HCT116 (cell line): Measurements from ENCODE around the gene ELOB. TPM values are rescaled to one million over a fixed set of nuclear protein-coding genes. Genes with fewer than 3 reads are reported as not detected.

Source experiments
- ATAC-seq: fragments of 200-7000 bp; cut with Tn5 transposase; 2 replicates; pipeline ENCODE4 v1.9.1; 2020; ENCODE audit warnings: mild to moderate bottlenecking, moderate library complexity
- BruUV-seq: library from RNA; stranded (reverse); fragments of 400-500 nt; replicated peaks from 2 replicates; lab custom pipeline; 2021; lab: Mats Ljungman, UMichigan
- CTCF ChIA-PET: fragments of 300-600 bp; sonication (Branson Sonifier 250); formaldehyde crosslinking; loops from one replicate; lab custom pipeline; 2021; ENCODE audit warnings: antibody characterized with exemption; lab: Charles Lee
- POLR2A ChIA-PET: fragments of 300-600, 350-600 bp; sonication (Branson Sonifier 250); formaldehyde crosslinking; loops from one replicate; lab custom pipeline; 2021; ENCODE audit warnings: antibody characterized with exemption; lab: Charles Lee
- RAD21 ChIA-PET, 2 experiments: fragments of 300-600 bp; sonication (Branson Sonifier 250); formaldehyde crosslinking; loops; one replicate each; lab custom pipeline; 2023; ENCODE audit warnings: low total read pairs in 2 of 2; ENCODE audit not compliant: uncharacterized antibody in 2 of 2, unreplicated experiment in 2 of 2, low non-redundant PET in 1 of 2; lab: Charles Lee
- DNase-seq: peaks from one replicate; pipeline ENCODE4 v3.0.0-alpha.2; 2010; ENCODE audit warnings: low read depth, low spot score
- H2AFZ ChIP-seq: fragments of 200-600 bp; shearing (Covaris generic), sonication (generic); 2 replicates; pipeline ENCODE4 v1.6.1; 2017; ENCODE audit warnings: low read depth, mixed run types, mixed read lengths, antibody characterized with exemption, low read length; ENCODE audit not compliant: poor library complexity, severe bottlenecking
- H3K27ac ChIP-seq: 2 replicates; pipeline ENCODE4 v1.5.1; 2012; ENCODE audit warnings: low read depth, low read length
- H3K27me3 ChIP-seq: fragments of 200-600 bp; sonication (generic); 2 replicates; pipeline ENCODE4 v1.6.1; 2016; ENCODE audit warnings: mixed run types, low read length, mixed read lengths; ENCODE audit not compliant: insufficient read depth
- H3K36me3 ChIP-seq, 2 experiments: fragments of 200-500 bp in 1 of 2; fragments of 200-600 bp in 1 of 2; sonication (Bioruptor generic) in 1 of 2; sonication (generic) in 1 of 2; 2 replicates each; pipeline versions ENCODE4 v1.5.1 to v1.6.1; 2014 to 2016; ENCODE audit warnings: low read length in 2 of 2, inconsistent platforms in 1 of 2, mixed read lengths in 1 of 2, mixed run types in 1 of 2; ENCODE audit not compliant: insufficient read depth in 2 of 2, control insufficient read depth in 1 of 2
- H3K4me1 ChIP-seq, 2 experiments: fragments of 200-600 bp in 1 of 2; sonication (generic) in 1 of 2; 2 replicates each; pipeline versions ENCODE4 v1.5.1 to v1.6.1; 2012 to 2017; ENCODE audit warnings: low read length in 2 of 2, inconsistent platforms in 1 of 2, mild to moderate bottlenecking in 1 of 2, mixed read lengths in 1 of 2, mixed run types in 1 of 2, moderate library complexity in 1 of 2; ENCODE audit not compliant: insufficient read depth in 2 of 2, control insufficient read depth in 1 of 2
- H3K4me2 ChIP-seq: fragments of 200-600 bp; sonication (generic); 2 replicates; pipeline ENCODE4 v1.6.1; 2017; ENCODE audit warnings: mixed run types, low read length, mixed read lengths
- H3K4me3 ChIP-seq, 2 experiments: fragments of 200-600 bp in 1 of 2; sonication (generic) in 1 of 2; replicated peaks in 1 of 2; 2 replicates each; pipeline ENCODE4 v1.5.1; 2011 to 2016; ENCODE audit warnings: low read length in 2 of 2, control low read depth in 1 of 2, low read depth in 1 of 2, mild to moderate bottlenecking in 1 of 2, mixed read lengths in 1 of 2, mixed run types in 1 of 2
- H3K79me2 ChIP-seq: fragments of 200-600 bp; sonication (generic); 2 replicates; pipeline ENCODE4 v1.6.1; 2017; ENCODE audit warnings: mild to moderate bottlenecking, mixed run types, low read length, moderate library complexity, mixed read lengths; ENCODE audit not compliant: insufficient read depth
- H3K9ac ChIP-seq: fragments of 200-600 bp; sonication (generic); 2 replicates; pipeline ENCODE4 v1.6.1; 2016; ENCODE audit warnings: low read length, mixed read lengths
- H3K9me2 ChIP-seq: fragments of 200-600 bp; sonication (generic), shearing (Covaris generic); 2 replicates; pipeline ENCODE4 v1.6.1; 2017; ENCODE audit warnings: mixed run types, mild to moderate bottlenecking, moderate library complexity; ENCODE audit not compliant: insufficient read depth
- H3K9me3 ChIP-seq, 2 experiments: fragments of 200-500 bp in 1 of 2; fragments of 200-600 bp in 1 of 2; sonication (Bioruptor generic) in 1 of 2; sonication (generic) in 1 of 2; 2 replicates each; pipeline ENCODE4 v1.6.1; 2014 to 2017; ENCODE audit warnings: low read length in 2 of 2, mixed read lengths in 2 of 2, inconsistent platforms in 1 of 2, low read depth in 1 of 2, mild to moderate bottlenecking in 1 of 2, mixed run types in 1 of 2, moderate library complexity in 1 of 2; ENCODE audit not compliant: control insufficient read depth in 1 of 2, insufficient read depth in 1 of 2
- H4K20me1 ChIP-seq: fragments of 200-600 bp; sonication (generic), shearing (Covaris generic); 2 replicates; pipeline ENCODE4 v1.6.1; 2017; ENCODE audit warnings: mixed run types, mild to moderate bottlenecking, moderate library complexity; ENCODE audit not compliant: insufficient read depth
- SIN3A ChIP-seq: IDR thresholded peaks from 2 replicates; pipeline ENCODE4 v1.6.1; 2012; ENCODE audit warnings: low read depth
- SP1 ChIP-seq: IDR thresholded peaks from 2 replicates; pipeline ENCODE4 v1.6.1; 2012; ENCODE audit warnings: low read depth
- ZFX ChIP-seq: fragments of 450-650 bp; IDR thresholded peaks from 2 replicates; pipeline ENCODE4 v1.6.1; 2017
- intact Hi-C: fragments of 100-400 bp; cut with micrococcal nuclease; formaldehyde crosslinking; loops from 2 replicates; pipeline ENCODE4 v1.10.0; 2022
- total RNA-seq: library from RNA; stranded (reverse); gene quantifications from one replicate; pipeline ENCODE4 v1.2.1, GENCODE V29; 2021; ENCODE audit not compliant: unreplicated experiment
- TF ChIP-seq, protein P1 (sequence below), 3 experiments: fragments of 200-600 bp in 1 of 3; sonication (generic) in 1 of 3; IDR thresholded peaks in 2 of 3; conservative IDR thresholded peaks in 1 of 3; 2 replicates each; pipeline ENCODE4 v1.5.1; 2012 to 2017; ENCODE audit warnings: low read depth in 2 of 3, low read length in 2 of 3, antibody characterized with exemption in 1 of 3, borderline replicate concordance in 1 of 3, control low read depth in 1 of 3, mild to moderate bottlenecking in 1 of 3, mixed read lengths in 1 of 3, mixed run types in 1 of 3, moderate library complexity in 1 of 3; ENCODE audit not compliant: insufficient read depth in 1 of 3

ELOB gene
- total RNA-seq, 1 experiment from 2014 or later: 239 TPM

DNA sequence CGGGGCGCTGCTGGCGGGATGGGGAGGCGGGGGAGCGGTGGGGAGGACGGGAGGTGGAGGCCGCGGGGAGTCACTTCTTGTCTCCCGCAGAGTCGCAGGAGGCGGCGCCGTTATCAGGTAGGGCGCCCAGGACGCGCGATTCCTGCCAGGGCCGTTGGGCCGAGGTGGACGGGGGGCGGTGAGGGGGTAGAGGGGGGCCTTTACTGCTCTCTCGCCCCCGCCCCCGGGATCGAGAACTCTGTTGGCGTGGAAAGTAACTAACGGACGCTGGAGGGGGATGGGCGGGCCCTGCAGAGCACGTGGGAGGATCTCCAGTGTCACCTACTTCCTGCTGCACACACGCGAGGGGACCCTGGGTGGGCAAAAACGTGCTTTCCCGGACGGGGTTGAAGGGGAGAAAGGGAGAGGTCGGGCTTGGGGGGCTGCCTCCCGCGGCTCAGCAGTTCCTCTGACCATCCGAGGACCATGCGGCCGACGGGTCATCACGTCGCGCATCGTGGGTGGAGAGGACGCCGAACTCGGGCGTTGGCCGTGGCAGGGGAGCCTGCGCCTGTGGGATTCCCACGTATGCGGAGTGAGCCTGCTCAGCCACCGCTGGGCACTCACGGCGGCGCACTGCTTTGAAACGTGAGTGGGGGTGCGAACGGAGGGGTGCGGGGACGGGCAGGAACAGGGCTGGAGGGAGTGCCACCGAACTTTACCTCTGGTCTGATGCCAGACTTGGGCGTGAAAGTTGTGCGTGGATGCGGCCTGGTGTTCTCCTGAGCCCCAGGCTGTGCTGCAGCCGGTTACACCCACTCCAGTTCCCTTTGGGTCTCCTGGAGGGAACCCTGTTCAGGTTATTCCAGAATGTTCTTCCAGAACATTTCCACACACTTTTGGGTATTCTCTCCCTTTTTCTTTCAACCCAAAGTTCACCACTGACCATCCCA lies 40.5 kb upstream of the ELOB start:
- POLR2A ChIA-PET: no interaction called here
- Histone ChIP-seq H2AFZ (no peak overlapping the region), H4K20me1 (no peaks in the 10 kb centered on the region), H3K9me2 (no peaks in the 10 kb centered on the region), H3K4me3 (no peak overlapping the region), H3K27ac (no peak overlapping the region), H3K79me2 (no peaks in the 10 kb centered on the region), H3K36me3 (no peaks in the 10 kb centered on the region), H3K4me1 (no peaks in the 10 kb centered on the region), H3K9me3 (no peaks in the 10 kb centered on the region), H3K4me2 (no peak overlapping the region), H3K27me3 (no peaks in the 10 kb centered on the region), H3K9ac (no peak overlapping the region)
- CTCF ChIA-PET: interaction anchor here (0.6 to 1.0 kb wide), 2 partner anchors 51 to 60 kb away, joined by 3 read pairs; no protein-coding TSS in a partner anchor
- ATAC-seq (no peak), DNase-seq (no peak)
- RAD21 ChIA-PET: no interaction called here
- BruUV-seq: no TSS peak
- intact Hi-C loops: no loop called here
- TF ChIP-seq SP1 (no peak), SIN3A (no peak)

DNA sequence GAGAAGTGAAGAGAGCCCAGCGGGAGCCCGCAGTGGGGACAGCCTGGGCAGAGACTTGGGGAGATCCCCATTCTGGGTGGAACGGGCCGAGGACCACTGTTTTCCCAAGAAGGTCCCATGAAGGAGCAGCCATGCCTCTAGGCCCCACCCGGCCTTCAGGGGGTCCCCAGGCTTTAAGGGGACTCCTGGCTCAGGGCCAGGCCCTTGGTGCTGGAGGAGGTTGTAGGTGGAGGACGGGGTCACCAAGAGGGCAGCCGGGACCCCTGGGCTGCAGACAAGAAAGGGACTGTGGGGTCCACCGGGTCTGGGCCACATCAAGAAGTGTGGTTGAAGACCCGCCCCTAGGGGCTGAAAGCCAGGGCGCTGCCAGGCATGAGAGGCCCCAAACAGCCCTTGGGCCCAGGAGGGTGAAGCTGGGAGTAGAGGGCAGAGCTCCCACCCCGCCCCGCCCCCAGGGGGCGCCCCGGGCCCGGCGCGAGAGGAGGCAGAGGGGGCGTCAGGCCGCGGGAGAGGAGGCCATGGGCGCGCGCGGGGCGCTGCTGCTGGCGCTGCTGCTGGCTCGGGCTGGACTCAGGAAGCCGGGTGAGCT lies 39.8 kb upstream of the ELOB start, which contains the start of gene PRSS21:
PRSS21 (plus strand) TSS at position 487 of the 589 bp plus-strand sequence; CDS start at position 519, 32 bp downstream.
- Histone ChIP-seq H3K4me3 (no peak within 1 kb of the TSS), H3K9ac (no peak within 1 kb of the TSS), H3K9me3 (no peaks in the 10 kb centered on the region), H3K27me3 (no peaks in the 10 kb centered on the region), H3K4me2 (no peak within 1 kb of the TSS), H3K4me1 (peaks cover under 1 to 2% of the 10 kb centered on the region in 2 experiments; a peak in 1 of 4 replicates), H2AFZ (no peak within 1 kb of the TSS), H4K20me1 (no peaks in the 10 kb centered on the region), H3K79me2 (no peaks in the 10 kb centered on the region), H3K36me3 (no peaks in the 10 kb centered on the region), H3K27ac (no peak within 1 kb of the TSS), H3K9me2 (no peaks in the 10 kb centered on the region)
- RAD21 ChIA-PET: no interaction called here
- intact Hi-C loops: no loop called here
- DNase-seq (no peak), ATAC-seq (peak; percentile 71)
- TF ChIP-seq, protein P1, sequence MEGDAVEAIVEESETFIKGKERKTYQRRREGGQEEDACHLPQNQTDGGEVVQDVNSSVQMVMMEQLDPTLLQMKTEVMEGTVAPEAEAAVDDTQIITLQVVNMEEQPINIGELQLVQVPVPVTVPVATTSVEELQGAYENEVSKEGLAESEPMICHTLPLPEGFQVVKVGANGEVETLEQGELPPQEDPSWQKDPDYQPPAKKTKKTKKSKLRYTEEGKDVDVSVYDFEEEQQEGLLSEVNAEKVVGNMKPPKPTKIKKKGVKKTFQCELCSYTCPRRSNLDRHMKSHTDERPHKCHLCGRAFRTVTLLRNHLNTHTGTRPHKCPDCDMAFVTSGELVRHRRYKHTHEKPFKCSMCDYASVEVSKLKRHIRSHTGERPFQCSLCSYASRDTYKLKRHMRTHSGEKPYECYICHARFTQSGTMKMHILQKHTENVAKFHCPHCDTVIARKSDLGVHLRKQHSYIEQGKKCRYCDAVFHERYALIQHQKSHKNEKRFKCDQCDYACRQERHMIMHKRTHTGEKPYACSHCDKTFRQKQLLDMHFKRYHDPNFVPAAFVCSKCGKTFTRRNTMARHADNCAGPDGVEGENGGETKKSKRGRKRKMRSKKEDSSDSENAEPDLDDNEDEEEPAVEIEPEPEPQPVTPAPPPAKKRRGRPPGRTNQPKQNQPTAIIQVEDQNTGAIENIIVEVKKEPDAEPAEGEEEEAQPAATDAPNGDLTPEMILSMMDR (IDR thresholded peaks at IDR 0.05 in 2 of 3, conservative IDR thresholded peaks at IDR 0.05 in 1 of 3; ENCODE audit: borderline replicate concordance in 1 of 3, insufficient read depth in 1 of 3, low read depth in 2 of 3, low read length in 2 of 3): peak in 2 of 3 experiments; percentile 34 to 42; a peak in 2 of 6 replicates
- no peak for TF ChIP-seq ZFX
- POLR2A ChIA-PET: no interaction called here
- BruUV-seq: no TSS peak
- CTCF ChIA-PET: interaction anchor here (0.6 to 1.0 kb wide), 2 partner anchors 51 to 59 kb away, joined by 3 read pairs; no protein-coding TSS in a partner anchor
